Central memory CD8-positive, alpha-beta T cell (primary cell): Measurements from ENCODE around the gene ENOX2.

Experiments
- ATAC-seq: fragments of 150-1000 bp; cut with Tn5 transposase; replicated peaks from 2 replicates; pipeline ENCODE4 v1.10.0; 2022; ENCODE audit warnings: mild to moderate bottlenecking, moderate FRiP score, moderate number of reproducible peaks; ENCODE audit not compliant: poor library complexity, severe bottlenecking; ENCODE audit errors: extremely low read depth
- DNase-seq, 2 donors: peaks; one replicate each; pipeline ENCODE4 v3.0.0; 2021; ENCODE audit warnings: low spot score in 2 of 2
- H3K27ac Mint-ChIP-seq: one replicate; pipeline ENCODE4 v1.8.0; 2022; ENCODE audit warnings: low read depth, mild to moderate bottlenecking, moderate library complexity, mixed read lengths
- H3K27me3 Mint-ChIP-seq: one replicate; pipeline ENCODE4 v1.8.0; 2022; ENCODE audit warnings: mixed read lengths
- H3K36me3 Mint-ChIP-seq: one replicate; pipeline ENCODE4 v1.8.0; 2022; ENCODE audit warnings: mild to moderate bottlenecking, moderate library complexity, mixed read lengths; ENCODE audit not compliant: insufficient read depth
- H3K4me1 Mint-ChIP-seq: one replicate; pipeline ENCODE4 v1.8.0; 2022; ENCODE audit warnings: mixed read lengths
- H3K4me3 Mint-ChIP-seq: one replicate; pipeline ENCODE4 v1.8.0; 2022; ENCODE audit warnings: mild to moderate bottlenecking, moderate library complexity, mixed read lengths
- H3K9me3 Mint-ChIP-seq: one replicate; pipeline ENCODE4 v1.8.0; 2022; ENCODE audit warnings: mixed read lengths

Gene ENOX2

GRCh38 chrX:130696542-130696941 lies 206.5 kb downstream of the ENOX2 start:
- Mint-ChIP-seq H3K9me3 (no peaks in the 10 kb centered on the region), H3K27me3 (no peaks in the 10 kb centered on the region)
- ATAC-seq, result no peak

GRCh38 chrX:130695931-130696330 lies 207.1 kb downstream of the ENOX2 start:
- DNase-seq (no peak), ATAC-seq (no peak)
- no peaks in the 10 kb centered on the region for H3K27me3 Mint-ChIP-seq
- no peaks in the 10 kb centered on the region for H3K4me1 Mint-ChIP-seq
- H3K36me3 Mint-ChIP-seq, result no peaks in the 10 kb centered on the region
- no peaks in the 10 kb centered on the region for H3K9me3 Mint-ChIP-seq
- H3K27ac Mint-ChIP-seq, result no peak overlapping the region
- H3K4me3 Mint-ChIP-seq, result no peak overlapping the region

More at GRCh38 chrX:130696542-130696941, 206.5 kb downstream of the ENOX2 start:
- no peak overlapping the region for H3K4me3 Mint-ChIP-seq
- no peak for DNase-seq
- H3K4me1 Mint-ChIP-seq, result no peaks in the 10 kb centered on the region
- H3K36me3 Mint-ChIP-seq, result peaks cover under 1% of the 10 kb centered on the region
- no peak overlapping the region for H3K27ac Mint-ChIP-seq

DNA sequence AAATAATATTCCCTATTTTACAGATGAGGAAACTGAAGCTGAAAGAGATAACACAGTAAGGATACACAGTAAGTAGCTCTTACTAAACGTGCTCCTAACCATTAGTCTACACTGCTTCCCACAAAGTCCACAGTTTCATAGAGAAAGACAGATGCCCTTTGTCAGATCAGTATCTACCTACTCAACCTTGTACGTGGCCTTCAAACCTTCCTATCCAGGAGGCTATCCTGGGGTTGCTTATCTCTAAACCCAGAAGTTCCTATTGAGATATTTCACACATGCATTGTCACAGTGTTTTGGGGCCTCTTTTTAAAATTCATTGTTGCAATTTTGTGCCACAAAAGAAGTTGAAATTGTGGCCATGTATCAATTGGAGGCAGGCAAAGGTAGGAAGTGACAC lies 208.0 kb downstream of the ENOX2 start:
- no peaks in the 10 kb centered on the region for H3K9me3 Mint-ChIP-seq
- H3K27ac Mint-ChIP-seq, result no peak overlapping the region
- H3K36me3 Mint-ChIP-seq, result no peaks in the 10 kb centered on the region
- no peaks in the 10 kb centered on the region for H3K27me3 Mint-ChIP-seq
- no peaks in the 10 kb centered on the region for H3K4me1 Mint-ChIP-seq
- DNase-seq (no peak), ATAC-seq (no peak)
- H3K4me3 Mint-ChIP-seq, result no peak overlapping the region

- H3K4me1 Mint-ChIP-seq, result no peaks in the 10 kb centered on the region
- ATAC-seq (no peak), DNase-seq (no peak)
- H3K27me3 Mint-ChIP-seq, result no peaks in the 10 kb centered on the region
- peaks cover 5% of the 10 kb centered on the region for H3K36me3 Mint-ChIP-seq
- H3K27ac Mint-ChIP-seq, result no peak overlapping the region
- H3K9me3 Mint-ChIP-seq, result no peaks in the 10 kb centered on the region
- no peak overlapping the region for H3K4me3 Mint-ChIP-seq
These were observed 211.4 kb downstream of the ENOX2 start for GRCh38 chrX:130691576-130691975.

DNA sequence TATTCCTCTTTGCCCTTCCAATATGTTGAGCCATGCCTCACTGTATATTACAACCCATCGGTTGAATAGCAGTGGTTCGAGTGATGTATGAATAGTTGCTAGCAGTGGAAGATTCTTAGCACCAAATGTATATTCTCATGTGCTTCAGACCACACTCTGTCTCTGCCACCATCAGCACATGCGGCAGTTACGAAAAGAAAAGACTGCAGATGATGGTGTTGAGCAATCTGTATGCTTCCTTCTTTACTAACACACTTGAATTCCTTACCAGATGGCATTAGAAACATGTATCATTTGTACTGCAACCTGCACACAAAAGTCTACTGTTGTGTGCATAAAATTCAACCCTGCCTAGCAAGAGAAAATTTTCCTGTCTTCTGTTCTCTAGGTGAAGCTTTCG lies 214.6 kb downstream of the ENOX2 start:
- Mint-ChIP-seq H3K27me3 (no peaks in the 10 kb centered on the region), H3K27ac (no peak overlapping the region), H3K4me1 (no peaks in the 10 kb centered on the region), H3K9me3 (no peaks in the 10 kb centered on the region), H3K36me3 (peaks cover 5% of the 10 kb centered on the region), H3K4me3 (no peak overlapping the region)
- ATAC-seq, result no peak
- no peak for DNase-seq

- H3K9me3 Mint-ChIP-seq, result no peaks in the 10 kb centered on the region
- no peaks in the 10 kb centered on the region for H3K4me1 Mint-ChIP-seq
- ATAC-seq (no peak), DNase-seq (no peak)
- no peaks in the 10 kb centered on the region for H3K27me3 Mint-ChIP-seq
- H3K27ac Mint-ChIP-seq, result no peak overlapping the region
- H3K36me3 Mint-ChIP-seq, result peaks cover 4% of the 10 kb centered on the region
- H3K4me3 Mint-ChIP-seq, result no peak overlapping the region
These were observed 220.0 kb downstream of the ENOX2 start for GRCh38 chrX:130682990-130683389.

- DNase-seq (no peak), ATAC-seq (no peak)
- no peaks in the 10 kb centered on the region for H3K27me3 Mint-ChIP-seq
- H3K27ac Mint-ChIP-seq, result no peak overlapping the region
- no peaks in the 10 kb centered on the region for H3K4me1 Mint-ChIP-seq
- no peak overlapping the region for H3K4me3 Mint-ChIP-seq
- peaks cover 2% of the 10 kb centered on the region for H3K36me3 Mint-ChIP-seq
- H3K9me3 Mint-ChIP-seq, result no peaks in the 10 kb centered on the region
These were observed 222.6 kb downstream of the ENOX2 start for GRCh38 chrX:130680164-130681035.

- ATAC-seq, result no peak
These were observed 226.1 kb downstream of the ENOX2 start for GRCh38 chrX:130676861-130677260.

GRCh38 chrX:130672214-130672613 lies 230.8 kb downstream of the ENOX2 start:
- Mint-ChIP-seq H3K36me3 (peaks cover 4% of the 10 kb centered on the region), H3K4me3 (no peak overlapping the region)
- ATAC-seq, result no peak

More at GRCh38 chrX:130676861-130677260, 226.1 kb downstream of the ENOX2 start:
- Mint-ChIP-seq H3K4me3 (no peak overlapping the region), H3K27me3 (no peaks in the 10 kb centered on the region), H3K36me3 (peaks cover 5% of the 10 kb centered on the region), H3K27ac (no peak overlapping the region), H3K9me3 (peaks cover 6% of the 10 kb centered on the region), H3K4me1 (no peaks in the 10 kb centered on the region)
- DNase-seq, result no peak

DNA sequence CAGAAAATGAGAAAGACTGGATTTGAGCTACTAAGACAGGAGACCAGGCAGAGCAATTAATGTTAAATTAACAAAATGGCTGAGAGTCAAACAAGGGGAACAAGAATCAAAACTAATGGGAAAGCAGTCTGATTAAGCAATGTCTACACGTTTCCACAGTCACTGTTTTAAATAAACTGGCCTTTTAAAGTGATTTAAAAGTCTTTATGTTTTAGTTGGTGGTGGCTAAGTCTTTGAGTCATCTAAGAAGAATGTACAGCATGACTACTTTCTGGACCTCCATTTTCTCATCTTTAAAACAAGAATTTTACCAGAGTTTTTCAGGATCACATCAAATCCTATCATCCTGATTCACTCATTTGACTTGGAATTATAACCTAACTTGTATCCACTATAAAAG lies 233.8 kb downstream of the ENOX2 start:
- Mint-ChIP-seq H3K4me3 (no peak overlapping the region), H3K9me3 (peaks cover 6% of the 10 kb centered on the region), H3K36me3 (peaks cover 5% of the 10 kb centered on the region), H3K27me3 (no peaks in the 10 kb centered on the region), H3K4me1 (no peaks in the 10 kb centered on the region), H3K27ac (no peak overlapping the region)
- DNase-seq, result no peak
- no peak for ATAC-seq

More at GRCh38 chrX:130672214-130672613, 230.8 kb downstream of the ENOX2 start:
- peaks cover 6% of the 10 kb centered on the region for H3K9me3 Mint-ChIP-seq
- H3K27ac Mint-ChIP-seq, result no peak overlapping the region
- H3K4me1 Mint-ChIP-seq, result no peaks in the 10 kb centered on the region
- H3K27me3 Mint-ChIP-seq, result no peaks in the 10 kb centered on the region
- no peak for DNase-seq

DNA sequence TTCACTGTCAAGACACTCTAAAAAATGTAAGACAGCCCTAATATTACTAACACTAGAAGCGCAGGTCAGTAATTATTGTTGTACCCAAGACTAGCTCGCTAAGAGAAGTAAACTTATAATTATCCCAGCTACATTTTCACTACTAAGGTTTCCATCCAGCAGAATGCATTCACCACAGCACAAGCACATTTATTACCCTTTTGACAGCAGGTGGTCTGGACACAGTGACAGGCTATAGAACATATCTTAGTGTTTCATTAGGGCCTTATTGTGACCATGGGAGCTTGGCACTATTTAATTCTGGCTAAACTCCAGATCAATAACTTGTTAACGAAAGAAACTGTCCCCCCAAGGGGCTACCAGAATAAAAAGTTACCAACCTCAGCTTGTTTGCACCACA lies 237.7 kb downstream of the ENOX2 start:
- no peaks in the 10 kb centered on the region for H3K4me1 Mint-ChIP-seq
- H3K4me3 Mint-ChIP-seq, result no peak overlapping the region
- no peaks in the 10 kb centered on the region for H3K9me3 Mint-ChIP-seq
- DNase-seq (no peak), ATAC-seq (no peak)
- no peak overlapping the region for H3K27ac Mint-ChIP-seq
- H3K27me3 Mint-ChIP-seq, result no peaks in the 10 kb centered on the region
- H3K36me3 Mint-ChIP-seq, result peaks cover 5% of the 10 kb centered on the region

- no peak overlapping the region for H3K27ac Mint-ChIP-seq
These were observed 244.7 kb downstream of the ENOX2 start for GRCh38 chrX:130658310-130658709.

DNA sequence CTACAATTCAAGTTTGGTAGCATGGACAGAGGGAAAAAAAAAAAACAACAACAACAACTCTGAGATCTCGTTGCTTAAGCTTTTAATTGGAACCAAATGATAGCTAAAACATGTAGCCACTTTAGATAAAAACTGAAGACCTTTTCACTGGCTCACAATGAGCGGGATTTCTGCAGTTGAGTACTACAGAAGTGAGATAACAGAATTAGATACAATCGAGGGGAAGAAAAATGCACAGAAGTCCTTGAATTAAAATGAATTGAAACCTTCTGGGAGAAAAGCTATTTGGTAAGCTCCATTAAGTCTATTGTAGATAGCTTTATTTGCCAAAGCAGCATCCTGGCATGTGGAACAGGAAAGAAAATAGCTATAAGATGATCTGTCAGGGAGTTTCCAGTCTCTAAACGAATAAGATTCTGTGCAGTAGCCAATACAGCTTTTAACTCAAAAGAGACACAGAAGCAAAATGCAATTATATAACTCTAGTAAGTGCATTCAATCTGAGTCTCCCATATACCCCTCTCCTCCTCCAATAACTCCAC lies 248.5 kb downstream of the ENOX2 start:
- H3K27me3 Mint-ChIP-seq, result no peaks in the 10 kb centered on the region
- H3K4me1 Mint-ChIP-seq, result no peaks in the 10 kb centered on the region
- H3K9me3 Mint-ChIP-seq, result no peaks in the 10 kb centered on the region
- H3K27ac Mint-ChIP-seq, result no peak overlapping the region
- no peak for DNase-seq
- peaks cover 3% of the 10 kb centered on the region for H3K36me3 Mint-ChIP-seq
- no peak overlapping the region for H3K4me3 Mint-ChIP-seq
- ATAC-seq, result no peak

More at GRCh38 chrX:130658310-130658709, 244.7 kb downstream of the ENOX2 start:
- Mint-ChIP-seq H3K27me3 (no peaks in the 10 kb centered on the region), H3K9me3 (no peaks in the 10 kb centered on the region), H3K4me3 (no peak overlapping the region), H3K36me3 (peaks cover 6% of the 10 kb centered on the region), H3K4me1 (no peaks in the 10 kb centered on the region)
- DNase-seq (no peak), ATAC-seq (no peak)
